ENCODE data around the gene ZNF470. TPM values are rescaled to one million over a fixed set of nuclear protein-coding genes. Genes with fewer than 3 reads are reported as not detected.

The ZNF470 gene
- total and polyA plus RNA-seq, 9 of the 15 experiments (the other 6 are each of a cell fraction or from before 2014, with no cell fraction given) = 0.03 TPM; not detected in 8

GRCh38 chr19:56554272-56554869 is 12.9 kb upstream of the ZNF470 start:
- CTCF ChIA-PET (ENCODE audit: low intra/inter-chr PET ratio) = no interaction called here

More at GRCh38 chr19:56554272-56554869, 12.9 kb upstream of the ZNF470 start:
- no peak for TF ChIP-seq EZH2 (IDR thresholded peaks at IDR 0.05; ENCODE audit: borderline replicate concordance, low read depth, low read length)
- TF ChIP-seq ARNT (IDR thresholded peaks at IDR 0.05) = no peak
- no peak for TF ChIP-seq SMAD1 (IDR thresholded peaks at IDR 0.05; ENCODE audit: low read depth, low read length, partially characterized antibody)
- no peak for TF ChIP-seq FOXP4 (CRISPR knock-in tag; IDR thresholded peaks at IDR 0.05; ENCODE audit: borderline replicate concordance)
- TF ChIP-seq MEIS2 (IDR thresholded peaks at IDR 0.05; ENCODE audit: partially characterized antibody) = no peak
- TF ChIP-seq ZFP30 (CRISPR knock-in tag; IDR thresholded peaks at IDR 0.05; ENCODE audit: borderline replicate concordance) = no peak
- Histone ChIP-seq H4K20me1 (replicated peaks; ENCODE audit: control insufficient read depth, insufficient read depth, low read length) (no peaks in the 10 kb centered on the region), H3K27me3 (ENCODE audit: control insufficient read depth in 2 of 2, insufficient read depth in 2 of 2, low read length in 2 of 2) (no peaks in the 10 kb centered on the region), H2AFZ (ENCODE audit: low read depth, low read length) (no peak overlapping the region), H3K4me2 (ENCODE audit: insufficient read depth, low read length) (no peak overlapping the region), H3K27ac (ENCODE audit: extremely low read depth, low read depth, low read length) (no peak overlapping the region), H3K79me2 (ENCODE audit: control insufficient read depth, insufficient read depth, low read length) (no peaks in the 10 kb centered on the region), H3K9ac (ENCODE audit: insufficient read depth in 1 of 2, low read depth in 2 of 2, low read length in 2 of 2) (no peak overlapping the region), H3K4me3 (no peak overlapping the region), H3K9me1 (ENCODE audit: control insufficient read depth, insufficient read depth, low read length) (no peaks in the 10 kb centered on the region), H3K36me3 (ENCODE audit: control insufficient read depth, insufficient read depth, low read length) (no peaks in the 10 kb centered on the region), H3K4me1 (replicated peaks in 1 of 2; ENCODE audit: control insufficient read depth in 2 of 2, insufficient read depth in 2 of 2, low read length in 2 of 2) (no peaks in the 10 kb centered on the region), H3K9me3 (replicated peaks; ENCODE audit: control insufficient read depth, insufficient read depth, low read depth, low read length) (no peaks in the 10 kb centered on the region)
- POLR2A ChIA-PET = no interaction called here
- WGBS (ENCODE audit: insufficient coverage, low coverage, missing lambda C conversion rate) = under 1% methylated on average over 6 of the region's 6 CpGs
- intact Hi-C loops (cut with micrococcal nuclease) (no loop called here), in situ Hi-C loops (cut with MboI) (no loop called here)
- DNase-seq (ENCODE audit: extremely low read depth in 1 of 4, low spot score in 3 of 4) (no peak), ATAC-seq (no peak), FAIRE-seq (no peak)
- no TSS peak for BruUV-seq (replicated peaks)

Measured in K562 (cell line).